ENCODE data around the gene C2CD4C.
"Not testable (repeated sequence)": the region's sequence is repeated elsewhere in the genome, so short reads cannot be mapped to it uniquely, and the experiment has no call there.

Gene C2CD4C

DNA sequence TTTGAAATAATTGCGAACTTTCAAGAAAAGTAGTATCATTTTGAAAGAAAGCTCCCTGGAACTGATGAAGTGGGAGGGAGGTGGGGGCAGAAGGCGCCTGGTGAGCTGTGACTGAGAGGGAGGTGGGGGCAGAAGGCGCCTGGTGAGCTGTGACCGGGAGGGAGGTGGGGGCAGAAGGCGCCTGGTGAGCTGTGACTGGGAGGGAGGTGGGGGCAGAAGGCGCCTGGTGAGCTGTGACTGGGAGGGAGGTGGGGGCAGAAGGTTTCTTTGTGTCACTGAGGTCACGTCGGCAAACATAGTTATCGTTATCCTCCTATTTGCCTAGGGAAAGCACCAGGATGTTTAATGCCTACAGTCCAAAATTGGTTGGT, 24.2 kb downstream of the C2CD4C start:
- no peak overlapping the region for H3K4me3 ChIP-seq (ENCODE audit: low read depth, low read length)

DNA sequence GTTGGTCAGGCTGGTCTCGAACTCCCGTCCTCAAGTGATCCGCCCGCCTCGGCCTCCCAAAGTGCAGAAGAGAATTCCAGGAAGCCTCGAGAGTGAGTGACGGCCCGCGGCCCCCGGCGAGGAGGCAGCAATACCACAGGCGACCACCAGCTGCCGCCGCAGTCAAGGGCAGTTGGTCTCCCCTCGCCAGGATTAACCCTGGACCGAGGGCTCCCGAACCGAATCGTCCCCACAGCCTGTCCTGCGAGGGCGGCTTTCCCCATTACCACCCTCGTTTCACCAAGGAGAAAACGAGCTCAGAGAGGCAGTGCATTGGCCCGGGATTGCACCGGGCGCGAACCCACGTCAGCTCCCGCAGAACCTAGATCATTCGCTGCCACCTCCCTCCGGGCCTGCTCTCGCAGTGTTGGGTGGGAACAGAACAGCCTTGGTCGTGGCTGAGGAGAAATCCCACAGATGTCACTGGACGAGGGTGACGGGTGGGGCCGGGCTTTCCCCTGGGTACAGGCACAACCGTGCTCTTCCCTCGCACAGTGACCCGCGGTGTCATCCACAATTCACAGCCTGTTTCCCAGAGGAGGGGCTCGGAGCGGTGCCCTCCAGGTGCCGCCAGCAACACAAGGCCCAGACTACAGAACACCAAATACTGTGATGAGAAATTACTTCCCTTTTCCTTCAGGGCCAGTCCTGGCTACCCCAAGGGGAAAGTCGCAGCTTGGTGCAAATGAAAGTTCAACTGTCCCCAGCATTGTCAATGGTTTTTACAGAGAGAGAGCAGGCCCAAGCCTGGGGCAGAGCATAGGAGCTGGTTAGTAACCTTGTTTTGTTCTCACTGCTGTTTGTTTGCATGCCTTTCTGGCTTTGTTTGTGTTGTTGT, 24.8 kb downstream of the C2CD4C start:
- peak; percentile 69 for DNase-seq
- TF ChIP-seq, protein P1, sequence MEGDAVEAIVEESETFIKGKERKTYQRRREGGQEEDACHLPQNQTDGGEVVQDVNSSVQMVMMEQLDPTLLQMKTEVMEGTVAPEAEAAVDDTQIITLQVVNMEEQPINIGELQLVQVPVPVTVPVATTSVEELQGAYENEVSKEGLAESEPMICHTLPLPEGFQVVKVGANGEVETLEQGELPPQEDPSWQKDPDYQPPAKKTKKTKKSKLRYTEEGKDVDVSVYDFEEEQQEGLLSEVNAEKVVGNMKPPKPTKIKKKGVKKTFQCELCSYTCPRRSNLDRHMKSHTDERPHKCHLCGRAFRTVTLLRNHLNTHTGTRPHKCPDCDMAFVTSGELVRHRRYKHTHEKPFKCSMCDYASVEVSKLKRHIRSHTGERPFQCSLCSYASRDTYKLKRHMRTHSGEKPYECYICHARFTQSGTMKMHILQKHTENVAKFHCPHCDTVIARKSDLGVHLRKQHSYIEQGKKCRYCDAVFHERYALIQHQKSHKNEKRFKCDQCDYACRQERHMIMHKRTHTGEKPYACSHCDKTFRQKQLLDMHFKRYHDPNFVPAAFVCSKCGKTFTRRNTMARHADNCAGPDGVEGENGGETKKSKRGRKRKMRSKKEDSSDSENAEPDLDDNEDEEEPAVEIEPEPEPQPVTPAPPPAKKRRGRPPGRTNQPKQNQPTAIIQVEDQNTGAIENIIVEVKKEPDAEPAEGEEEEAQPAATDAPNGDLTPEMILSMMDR (IDR thresholded peaks at IDR 0.05; ENCODE audit: low read depth, low read length): peak; percentile 52

More for the DNA sequence above, 24.2 kb downstream of the C2CD4C start:
- TF ChIP-seq, protein P1 (IDR thresholded peaks at IDR 0.05; ENCODE audit: low read depth, low read length): no peak
- no peaks in the 10 kb centered on the region for H3K4me1 ChIP-seq
- no peaks in the 10 kb centered on the region for H3K27me3 ChIP-seq
- no peaks in the 10 kb centered on the region for H3K9me3 ChIP-seq
- DNase-seq: no peak
- no peaks in the 10 kb centered on the region for H3K36me3 ChIP-seq

DNA sequence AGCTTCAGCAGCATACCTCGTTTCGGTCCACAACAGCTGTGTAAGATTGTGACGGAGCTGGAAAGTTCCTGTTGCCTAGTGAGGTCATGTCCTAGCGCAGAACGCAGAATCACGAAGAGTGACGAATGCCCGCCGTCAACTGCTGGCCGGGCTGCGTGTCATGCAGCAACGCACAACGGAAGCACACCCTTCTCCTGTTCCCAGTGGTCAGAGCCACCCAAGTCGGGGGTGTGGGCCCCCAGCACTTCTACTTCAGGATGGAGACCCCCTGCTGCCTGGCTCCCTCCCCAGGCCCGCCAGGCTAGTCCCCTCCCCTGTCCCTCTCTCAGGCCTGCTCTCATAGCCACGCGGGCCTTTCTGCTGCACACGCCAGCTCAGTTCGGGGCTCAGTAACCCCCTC, 25.9 kb downstream of the C2CD4C start:
- TF ChIP-seq, protein P1 (IDR thresholded peaks at IDR 0.05; ENCODE audit: low read depth, low read length): no peak
- no peaks in the 10 kb centered on the region for H3K36me3 ChIP-seq
- H3K4me1 ChIP-seq: no peaks in the 10 kb centered on the region
- no peak overlapping the region for H3K4me3 ChIP-seq (ENCODE audit: low read depth, low read length)
- no peak for DNase-seq
- no peaks in the 10 kb centered on the region for H3K9me3 ChIP-seq
- H3K27me3 ChIP-seq: no peaks in the 10 kb centered on the region

More for the DNA sequence above, 24.8 kb downstream of the C2CD4C start:
- H3K4me1 ChIP-seq: no peaks in the 10 kb centered on the region
- H3K4me3 ChIP-seq (ENCODE audit: low read depth, low read length): no peak overlapping the region
- no peaks in the 10 kb centered on the region for H3K27me3 ChIP-seq
- no peaks in the 10 kb centered on the region for H3K36me3 ChIP-seq
- H3K9me3 ChIP-seq: no peaks in the 10 kb centered on the region

DNA sequence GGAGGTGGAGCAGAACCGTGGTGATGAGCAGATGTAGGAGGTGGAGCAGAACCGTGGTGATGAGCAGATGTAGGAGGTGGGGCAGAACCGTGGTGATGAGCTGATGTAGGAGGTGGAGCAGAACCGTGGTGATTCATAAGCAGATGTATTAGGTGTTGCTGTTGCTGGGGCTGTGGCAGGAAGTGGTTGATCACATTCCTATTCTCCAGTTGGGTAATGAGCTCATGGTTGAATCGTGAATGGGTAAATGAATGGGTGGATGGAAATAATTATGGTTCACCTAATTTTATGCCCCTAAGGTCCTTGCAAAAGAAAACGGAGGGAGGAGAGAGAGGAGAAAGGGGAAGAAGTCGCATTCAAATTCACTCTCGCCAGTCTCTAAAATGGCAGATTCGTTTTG, 26.4 kb downstream of the C2CD4C start:
- DNase-seq; H3K4me3 ChIP-seq (ENCODE audit: low read depth, low read length); H3K4me1 ChIP-seq; H3K9me3 ChIP-seq; H3K36me3 ChIP-seq; H3K27me3 ChIP-seq: not testable (repeated sequence)

DNA sequence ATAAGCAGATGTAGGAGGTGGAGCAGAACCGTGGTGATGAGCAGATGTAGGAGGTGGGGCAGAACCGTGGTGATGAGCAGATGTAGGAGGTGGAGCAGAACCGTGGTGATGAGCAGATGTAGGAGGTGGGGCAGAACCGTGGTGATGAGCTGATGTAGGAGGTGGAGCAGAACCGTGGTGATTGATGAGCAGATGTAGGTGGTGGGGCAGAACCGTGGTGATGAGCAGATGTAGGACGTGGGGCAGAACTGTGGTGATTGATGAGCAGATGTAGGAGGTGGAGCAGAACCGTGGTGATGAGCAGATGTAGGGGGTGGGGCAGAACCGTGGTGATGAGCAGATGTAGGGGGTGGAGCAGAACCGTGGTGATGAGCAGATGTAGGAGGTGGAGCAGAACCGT, 27.0 kb downstream of the C2CD4C start:
- not testable (repeated sequence) for H3K4me1 ChIP-seq; H3K4me3 ChIP-seq (ENCODE audit: low read depth, low read length); H3K9me3 ChIP-seq; DNase-seq; H3K36me3 ChIP-seq; H3K27me3 ChIP-seq

DNA sequence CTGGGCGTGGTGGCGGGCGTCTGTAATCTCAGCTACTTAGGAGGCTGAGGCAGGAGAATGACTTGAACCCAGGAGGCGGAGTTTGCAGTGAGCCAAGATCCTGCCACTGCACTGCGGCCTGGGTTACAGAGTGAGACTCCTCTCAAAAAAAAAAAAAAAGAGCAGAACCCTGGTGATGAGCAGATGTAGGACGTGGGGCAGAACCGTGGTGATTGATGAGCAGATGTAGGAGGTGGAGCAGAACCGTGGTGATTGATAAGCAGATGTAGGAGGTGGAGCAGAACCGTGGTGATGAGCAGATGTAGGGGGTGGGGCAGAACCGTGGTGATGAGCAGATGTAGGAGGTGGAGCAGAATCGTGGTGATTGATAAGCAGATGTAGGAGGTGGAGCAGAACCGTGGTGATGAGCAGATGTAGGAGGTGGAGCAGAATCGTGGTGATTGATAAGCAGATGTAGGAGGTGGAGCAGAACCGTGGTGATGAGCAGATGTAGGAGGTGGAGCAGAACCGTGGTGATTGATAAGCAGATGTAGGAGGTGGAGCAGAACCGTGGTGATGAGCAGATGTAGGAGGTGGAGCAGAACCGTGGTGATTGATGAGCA, 28.2 kb downstream of the C2CD4C start:
- not testable (repeated sequence) for DNase-seq; H3K9me3 ChIP-seq; H3K36me3 ChIP-seq; H3K27me3 ChIP-seq; H3K4me3 ChIP-seq (ENCODE audit: low read depth, low read length); H3K4me1 ChIP-seq

DNA sequence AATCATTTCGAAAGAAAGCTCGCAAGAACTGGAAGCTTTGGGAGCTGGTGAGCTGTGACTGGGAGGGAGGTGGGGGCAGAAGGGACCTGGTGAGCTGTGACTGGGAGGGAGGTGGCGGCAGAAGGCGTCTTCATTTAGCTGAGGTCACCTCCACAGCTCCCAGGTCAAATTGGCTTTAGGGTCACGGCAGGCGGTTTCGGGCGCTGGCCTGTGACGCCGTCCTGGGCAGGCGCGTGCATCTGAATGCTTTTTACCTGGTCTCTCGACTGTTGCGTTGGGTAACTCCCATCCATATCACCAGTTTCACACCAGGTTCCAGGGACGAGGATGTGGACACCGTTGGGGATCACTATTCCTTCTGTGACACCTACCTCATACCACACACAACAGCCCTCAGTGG, 29.2 kb downstream of the C2CD4C start:
- no peaks in the 10 kb centered on the region for H3K36me3 ChIP-seq
- H3K4me1 ChIP-seq: no peaks in the 10 kb centered on the region
- H3K9me3 ChIP-seq: no peaks in the 10 kb centered on the region
- H3K4me3 ChIP-seq (ENCODE audit: low read depth, low read length): no peak overlapping the region
- TF ChIP-seq, protein P1 (IDR thresholded peaks at IDR 0.05; ENCODE audit: low read depth, low read length): no peak
- DNase-seq: no peak
- H3K27me3 ChIP-seq: no peaks in the 10 kb centered on the region

All from BE2C (cell line).